Psoas muscle (tissue), 8 donors: ENCODE measurements around the gene ARHGAP40. TPM values are rescaled to one million over a fixed set of nuclear protein-coding genes. Genes with fewer than 3 reads are reported as not detected.

ENCODE experiments used
- ATAC-seq, 4 donors: fragments of 200-7000 bp; cut with Tn5 transposase; one replicate each; pipeline ENCODE4 v1.9.1; 2020; ENCODE audit warnings: moderate library complexity in 3 of 4, mild to moderate bottlenecking in 2 of 4
- DNase-seq, 2 donors: peaks; one replicate each; pipeline ENCODE4 v3.0.0-alpha.2; 2020
- H3K27ac ChIP-seq: fragments of 200-600 bp; one replicate; pipeline ENCODE4 v1.8.0; 2022
- H3K27me3 ChIP-seq, 3 donors: fragments of 200-600 bp in 1 of 3; one replicate each; pipeline versions ENCODE4 v1.6.1 to v1.8.0; 2013 to 2022; ENCODE audit warnings: low read length in 2 of 3, mild to moderate bottlenecking in 2 of 3, moderate library complexity in 1 of 3; ENCODE audit not compliant: insufficient read depth in 3 of 3
- H3K36me3 ChIP-seq, 2 donors: fragments of 200-600 bp in 1 of 2; one replicate each; pipeline versions ENCODE4 v1.6.1 to v1.8.0; 2013 to 2022; ENCODE audit warnings: low read depth in 1 of 2, mild to moderate bottlenecking in 1 of 2, moderate library complexity in 1 of 2; ENCODE audit not compliant: insufficient read depth in 1 of 2
- H3K4me1 ChIP-seq: fragments of 200-600 bp; one replicate; pipeline ENCODE4 v1.8.0; 2022
- H3K4me3 ChIP-seq: fragments of 200-600 bp; one replicate; pipeline ENCODE4 v1.8.0; 2022; ENCODE audit warnings: mild to moderate bottlenecking
- H3K9me3 ChIP-seq: fragments of 200-600 bp; one replicate; pipeline ENCODE4 v1.8.0; 2022
- WGBS, 3 donors: extraction: QIAGEN DNeasy Blood & Tissue Kit; methylation state at CpG; one replicate each; pipeline versions ENCODE4 v1.1.6 to v1.1.7; 2013; 5-methylcytosine and 5-hydroxymethylcytosine counted together
- intact Hi-C, 2 donors: fragments of 100-400 bp; cut with DNase I; formaldehyde crosslinking; loops; one replicate each; pipeline versions ENCODE4 v1.11.0 to v1.14.2; 2022
- polyA plus RNA-seq, 3 donors: library from polyadenylated mRNA; stranded (reverse); fragments of 200-250 nt; gene quantifications; one replicate each; pipeline ENCODE4 v1.2.3, GENCODE V29; 2013
- total RNA-seq, 4 donors: library from RNA; stranded (reverse); fragmentation: NEBNext Ultra II Directional in 2 of 4; extraction: Animal tissue kit (Norgen Biotek cat#: 25700) in 2 of 4; gene quantifications; one replicate each; pipeline versions ENCODE4 v1.2.1 to v1.2.4, GENCODE V29; 2021 to 2023
- TF ChIP-seq, protein P1 (sequence below): fragments of 200-600 bp; IDR thresholded peaks from one replicate; pipeline ENCODE4 v1.8.0; 2022; ENCODE audit warnings: antibody characterized with exemption
- donor health status: healthy with polysubstance abuse.
- donor health status: DM: no; HTN: no; CAD: no; lungs with moderate emphysema.
- donor health status: Bipolar disorder and iron deficiency.
- donor health status: healthy.
- donor health status: DM: yes; HTN: yes; CAD: no.
- donor health status: DM: no; HTN: no; CAD: no.
- donor health status: DM: no; HTN: no; CAD: no.
- donor health status: DM: yes; HTN: yes; CAD: no.

Gene ARHGAP40
- total and polyA plus RNA-seq, 7 donors, result 0.03 to 0.04 TPM; not detected in 5

DNA sequence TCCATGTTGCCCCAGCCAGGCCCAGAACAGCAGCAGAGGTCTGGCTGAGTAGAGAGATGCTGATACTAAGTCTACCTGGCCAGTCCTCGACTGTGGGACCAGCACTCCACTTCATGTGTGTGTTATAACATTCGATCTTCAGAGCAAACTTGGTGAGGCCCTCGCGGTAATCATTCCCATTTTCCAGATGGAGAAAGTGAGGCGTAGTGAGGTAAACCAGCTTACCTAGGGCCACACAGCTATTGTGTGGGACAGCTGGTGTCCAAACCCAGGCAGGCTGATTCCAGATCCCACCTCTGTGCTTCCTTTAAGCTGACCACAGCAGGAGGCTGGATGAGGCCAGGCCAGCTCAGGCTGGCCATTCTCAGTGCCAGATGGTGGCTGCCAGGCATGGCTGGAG, 75.0 kb downstream of the ARHGAP40 start:
- Histone ChIP-seq H3K27ac (no peak overlapping the region), H3K9me3 (no peaks in the 10 kb centered on the region), H3K27me3 (peaks cover 3 to 52% (median 12%) of the 10 kb centered on the region in 3 donors), H3K4me1 (peaks cover 4% of the 10 kb centered on the region), H3K36me3 (no peaks in the 10 kb centered on the region), H3K4me3 (no peak overlapping the region)
- DNase-seq (no peak), ATAC-seq (no peak)
- intact Hi-C loops, result no loop called here
- WGBS, 3 donors, result 77 to 88% (median 81%) methylated on average over 5 of the region's 5 CpGs
- TF ChIP-seq, protein P1, sequence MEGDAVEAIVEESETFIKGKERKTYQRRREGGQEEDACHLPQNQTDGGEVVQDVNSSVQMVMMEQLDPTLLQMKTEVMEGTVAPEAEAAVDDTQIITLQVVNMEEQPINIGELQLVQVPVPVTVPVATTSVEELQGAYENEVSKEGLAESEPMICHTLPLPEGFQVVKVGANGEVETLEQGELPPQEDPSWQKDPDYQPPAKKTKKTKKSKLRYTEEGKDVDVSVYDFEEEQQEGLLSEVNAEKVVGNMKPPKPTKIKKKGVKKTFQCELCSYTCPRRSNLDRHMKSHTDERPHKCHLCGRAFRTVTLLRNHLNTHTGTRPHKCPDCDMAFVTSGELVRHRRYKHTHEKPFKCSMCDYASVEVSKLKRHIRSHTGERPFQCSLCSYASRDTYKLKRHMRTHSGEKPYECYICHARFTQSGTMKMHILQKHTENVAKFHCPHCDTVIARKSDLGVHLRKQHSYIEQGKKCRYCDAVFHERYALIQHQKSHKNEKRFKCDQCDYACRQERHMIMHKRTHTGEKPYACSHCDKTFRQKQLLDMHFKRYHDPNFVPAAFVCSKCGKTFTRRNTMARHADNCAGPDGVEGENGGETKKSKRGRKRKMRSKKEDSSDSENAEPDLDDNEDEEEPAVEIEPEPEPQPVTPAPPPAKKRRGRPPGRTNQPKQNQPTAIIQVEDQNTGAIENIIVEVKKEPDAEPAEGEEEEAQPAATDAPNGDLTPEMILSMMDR, result no peak

DNA sequence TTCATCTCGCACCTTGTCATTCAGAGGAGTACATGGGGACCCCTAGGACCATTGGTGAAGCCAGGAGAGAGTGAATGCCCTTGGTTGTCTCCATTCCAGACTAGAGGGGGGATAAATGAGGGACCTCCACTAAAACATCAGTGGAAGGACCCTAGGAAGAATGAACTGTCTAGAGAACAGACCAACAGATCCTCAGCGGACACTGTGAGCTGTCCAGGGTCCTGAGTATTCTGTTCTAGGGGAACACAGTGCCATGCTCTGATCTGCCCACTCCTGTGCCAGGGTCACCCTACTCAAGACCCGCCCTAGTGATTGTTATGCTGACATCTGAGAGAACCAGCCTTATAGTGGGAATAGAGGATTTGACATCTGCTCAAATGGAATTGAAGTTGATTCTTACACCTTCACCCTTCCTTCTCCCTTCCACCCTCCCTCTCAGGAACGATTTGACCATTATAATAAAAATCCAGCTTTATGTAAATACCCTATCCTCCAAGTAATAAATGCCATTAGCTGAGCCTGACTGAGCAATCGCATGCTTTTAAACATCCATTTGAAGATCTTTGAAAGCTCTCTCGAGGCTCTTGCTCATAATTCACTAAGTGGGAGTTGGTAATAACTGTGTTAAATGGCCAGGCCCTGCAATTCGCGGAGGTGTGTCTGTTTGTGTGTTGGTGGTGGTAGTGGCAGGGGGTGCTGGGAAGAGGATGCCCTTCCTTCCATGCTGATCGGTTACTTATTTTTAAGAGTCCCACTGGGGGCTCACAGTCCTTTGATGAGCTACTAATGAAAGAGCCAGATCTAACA, 79.1 kb downstream of the ARHGAP40 start:
- no peak for ATAC-seq
- H3K36me3 ChIP-seq, result no peaks in the 10 kb centered on the region
- WGBS, 3 donors, result 37 to 44% (median 37%) methylated on average over 9 of the region's 9 CpGs
- no peak overlapping the region for H3K27ac ChIP-seq
- intact Hi-C loops, result no loop called here
- no peak overlapping the region for H3K4me3 ChIP-seq
- TF ChIP-seq, protein P1, result no peak
- no peak for DNase-seq
- H3K27me3 ChIP-seq, result peaks cover 2 to 20% (median 5%) of the 10 kb centered on the region in 3 donors
- H3K9me3 ChIP-seq, result no peaks in the 10 kb centered on the region
- H3K4me1 ChIP-seq, result no peaks in the 10 kb centered on the region

DNA sequence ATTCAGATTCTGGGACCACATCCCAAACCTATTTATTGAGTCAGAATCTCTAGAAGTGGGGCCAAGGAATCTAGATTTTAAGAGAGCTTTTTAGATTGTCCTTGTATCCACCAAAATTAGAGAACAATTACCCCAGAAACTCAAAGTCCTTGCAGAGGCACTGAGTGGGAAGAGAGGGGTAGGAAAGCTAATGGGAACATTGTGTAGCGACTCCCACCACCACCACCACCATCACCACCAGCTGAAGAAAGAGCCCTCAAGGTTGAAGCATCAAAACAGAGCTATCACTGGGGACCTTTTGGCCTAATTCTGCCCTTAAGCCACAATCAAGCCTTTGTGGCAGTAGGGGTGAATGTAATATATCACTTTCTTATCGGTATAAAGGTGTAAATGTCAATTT, 83.7 kb downstream of the ARHGAP40 start:
- Histone ChIP-seq H3K4me1 (no peaks in the 10 kb centered on the region), H3K27me3 (peaks cover 2 to 20% (median 16%) of the 10 kb centered on the region in 3 donors), H3K4me3 (no peak overlapping the region), H3K36me3 (no peaks in the 10 kb centered on the region), H3K27ac (no peak overlapping the region), H3K9me3 (no peaks in the 10 kb centered on the region)
- no peak for DNase-seq
- TF ChIP-seq, protein P1, result no peak
- ATAC-seq, result no peak
- intact Hi-C loops, result no loop called here
- WGBS, 3 donors, result 39 to 75% (median 63%) methylated on average over 2 of the region's 2 CpGs

DNA sequence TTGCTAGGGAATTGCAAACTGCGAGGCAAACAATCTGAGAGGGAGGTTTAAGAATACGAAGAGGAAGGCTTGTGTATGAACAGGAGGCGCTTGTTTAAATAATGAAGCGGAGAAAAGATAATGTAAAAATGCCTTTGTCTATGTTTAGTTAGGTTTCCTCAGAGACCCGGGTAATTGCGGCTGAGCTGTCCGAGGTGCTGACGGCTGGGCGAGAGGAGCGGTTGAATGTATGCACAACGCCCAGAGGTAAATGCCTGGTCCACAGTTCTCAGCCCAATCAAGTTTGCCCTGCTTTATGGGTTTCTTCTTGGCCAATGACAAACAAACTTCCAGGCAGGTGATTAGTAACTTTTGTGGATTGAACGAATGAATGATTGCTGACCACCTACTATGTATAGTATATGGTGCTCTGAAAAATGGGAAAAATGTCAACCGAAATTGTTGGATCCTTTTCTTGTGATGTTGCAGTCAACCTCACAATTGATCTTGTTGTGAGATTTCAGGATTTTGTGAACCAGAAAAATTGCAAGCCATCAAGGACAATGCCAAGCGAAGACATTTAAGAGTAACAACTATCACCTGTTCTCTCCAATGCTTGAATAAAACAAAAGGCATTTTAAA, 84.4 kb downstream of the ARHGAP40 start:
- Histone ChIP-seq H3K4me3 (no peak overlapping the region), H3K27me3 (peaks cover 2 to 20% (median 16%) of the 10 kb centered on the region in 3 donors), H3K36me3 (no peaks in the 10 kb centered on the region), H3K27ac (no peak overlapping the region), H3K4me1 (no peaks in the 10 kb centered on the region), H3K9me3 (no peaks in the 10 kb centered on the region)
- DNase-seq, result peak in 1 of 2 donors; percentile 16
- intact Hi-C loops, result no loop called here
- TF ChIP-seq, protein P1, result no peak
- WGBS, 3 donors, result 10 to 11% (median 10%) methylated on average over 14 of the region's 14 CpGs
- ATAC-seq, result no peak
